HL-60 (cell line): ENCODE results near the gene RSBN1.
"Not testable (repeated sequence)": the region's sequence is repeated elsewhere in the genome, so short reads cannot be mapped to it uniquely, and the experiment has no call there.

Experiments used
- DNase-seq, 2 experiments: peaks; one replicate each; pipeline ENCODE4 v3.0.0-alpha.2; 2010 to 2020; ENCODE audit warnings: low read depth in 1 of 2, low spot score in 1 of 2
- H3K27ac ChIP-seq: fragments of 250-450 bp; sonication (Bioruptor Pico); replicated peaks from 2 replicates; pipeline ENCODE4 v1.5.1; 2020; ENCODE audit warnings: mild to moderate bottlenecking, moderate library complexity
- H3K27me3 ChIP-seq: fragments of 250-450 bp; sonication (Bioruptor Pico); 2 replicates; pipeline ENCODE4 v1.5.1; 2021; ENCODE audit warnings: mild to moderate bottlenecking, moderate library complexity; ENCODE audit not compliant: insufficient read depth, poor library complexity, severe bottlenecking
- H3K4me3 ChIP-seq: replicated peaks from 2 replicates; pipeline ENCODE4 v1.5.1; 2011; ENCODE audit warnings: mild to moderate bottlenecking, control low read depth, low read length; ENCODE audit not compliant: insufficient read depth
- CTCF ChIP-seq: IDR thresholded peaks from one replicate; pipeline ENCODE4 v1.5.1; 2011; ENCODE audit warnings: low read length, control low read depth, inconsistent platforms; ENCODE audit not compliant: insufficient read depth
- GABPA ChIP-seq: IDR thresholded peaks from 2 replicates; pipeline ENCODE4 v1.6.1; 2012; ENCODE audit warnings: low read depth
- POLR2AphosphoS5 ChIP-seq: IDR thresholded peaks from 2 replicates; pipeline ENCODE4 v1.6.1; 2012; ENCODE audit warnings: low read depth
- REST ChIP-seq: IDR thresholded peaks from 2 replicates; pipeline ENCODE4 v1.6.1; 2012; ENCODE audit warnings: low read depth; ENCODE audit not compliant: insufficient replicate concordance
- SPI1 ChIP-seq: IDR thresholded peaks from 2 replicates; pipeline ENCODE4 v1.6.1; 2012; ENCODE audit warnings: low read depth, mild to moderate bottlenecking, borderline replicate concordance

The RSBN1 gene

GRCh38 chr1:113721010-113721409 lies 91.3 kb downstream of the RSBN1 start:
- no peak overlapping the region for H3K27ac ChIP-seq
- no peak overlapping the region for H3K4me3 ChIP-seq
- no peaks in the 10 kb centered on the region for H3K27me3 ChIP-seq
- TF ChIP-seq GABPA = no peak
- no peak for TF ChIP-seq SPI1
- TF ChIP-seq POLR2AphosphoS5 = no peak
- no peak for TF ChIP-seq CTCF
- TF ChIP-seq REST = no peak
- no peak for DNase-seq

- DNase-seq, H3K27ac ChIP-seq, H3K4me3 ChIP-seq, H3K27me3 ChIP-seq: not testable (repeated sequence)
Measured at GRCh38 chr1:113718621-113719020, 93.7 kb downstream of the RSBN1 start.

- H3K27me3 ChIP-seq, H3K27ac ChIP-seq, DNase-seq, H3K4me3 ChIP-seq: not testable (repeated sequence)
Measured at GRCh38 chr1:113717506-113717905, 94.8 kb downstream of the RSBN1 start.

- TF ChIP-seq POLR2AphosphoS5 (no peak), GABPA (no peak), CTCF (no peak), REST (no peak), SPI1 (no peak)
- H3K27me3 ChIP-seq = no peaks in the 10 kb centered on the region
- H3K27ac ChIP-seq = no peak overlapping the region
- DNase-seq = no peak
- H3K4me3 ChIP-seq = no peak overlapping the region
Measured at GRCh38 chr1:113714606-113715269, 97.5 kb downstream of the RSBN1 start.
